ENCODE measurements around the gene DENND4B. TPM values are rescaled to one million over a fixed set of nuclear protein-coding genes. Genes with fewer than 3 reads are reported as not detected.

Gene DENND4B
- total RNA-seq, 1 experiment from 2014 or later: 66.6 TPM

DNA sequence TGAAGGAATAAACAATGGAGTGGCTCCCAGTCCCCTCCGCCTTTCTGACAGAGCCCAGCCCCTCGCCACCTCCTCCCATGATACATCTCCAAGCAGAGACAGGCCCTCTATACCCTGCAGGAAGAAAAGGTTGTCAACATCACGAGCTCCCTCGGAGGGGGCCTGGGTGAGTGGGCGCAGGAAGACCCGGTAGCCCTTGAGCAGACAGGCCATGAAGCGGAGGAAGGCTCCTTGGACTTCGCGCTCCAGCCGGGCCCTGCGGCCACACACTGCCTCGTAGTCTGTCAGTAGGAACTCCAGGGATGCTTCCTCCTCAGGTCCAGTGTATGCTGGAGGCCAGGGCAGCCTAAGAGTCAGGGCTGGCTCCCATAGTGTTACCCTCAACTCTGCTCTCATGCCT lies 7.0 kb downstream of the DENND4B start:
- no peaks in the 10 kb centered on the region for H3K4me1 ChIP-seq (ENCODE audit: insufficient read depth, low read length, poor library complexity, severe bottlenecking)
- H3K36me3 ChIP-seq (ENCODE audit: insufficient read depth, low read length, poor library complexity, severe bottlenecking): peaks cover 19% of the 10 kb centered on the region
- intact Hi-C loops (cut with micrococcal nuclease; ENCODE audit: unreplicated experiment): no loop called here
- TF ChIP-seq, protein P1, sequence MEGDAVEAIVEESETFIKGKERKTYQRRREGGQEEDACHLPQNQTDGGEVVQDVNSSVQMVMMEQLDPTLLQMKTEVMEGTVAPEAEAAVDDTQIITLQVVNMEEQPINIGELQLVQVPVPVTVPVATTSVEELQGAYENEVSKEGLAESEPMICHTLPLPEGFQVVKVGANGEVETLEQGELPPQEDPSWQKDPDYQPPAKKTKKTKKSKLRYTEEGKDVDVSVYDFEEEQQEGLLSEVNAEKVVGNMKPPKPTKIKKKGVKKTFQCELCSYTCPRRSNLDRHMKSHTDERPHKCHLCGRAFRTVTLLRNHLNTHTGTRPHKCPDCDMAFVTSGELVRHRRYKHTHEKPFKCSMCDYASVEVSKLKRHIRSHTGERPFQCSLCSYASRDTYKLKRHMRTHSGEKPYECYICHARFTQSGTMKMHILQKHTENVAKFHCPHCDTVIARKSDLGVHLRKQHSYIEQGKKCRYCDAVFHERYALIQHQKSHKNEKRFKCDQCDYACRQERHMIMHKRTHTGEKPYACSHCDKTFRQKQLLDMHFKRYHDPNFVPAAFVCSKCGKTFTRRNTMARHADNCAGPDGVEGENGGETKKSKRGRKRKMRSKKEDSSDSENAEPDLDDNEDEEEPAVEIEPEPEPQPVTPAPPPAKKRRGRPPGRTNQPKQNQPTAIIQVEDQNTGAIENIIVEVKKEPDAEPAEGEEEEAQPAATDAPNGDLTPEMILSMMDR (conservative IDR thresholded peaks at IDR 0.05; ENCODE audit: low read depth, low read length): no peak
- no peak for TF ChIP-seq EZH2 (IDR thresholded peaks at IDR 0.05; ENCODE audit: borderline replicate concordance, low read depth, low read length, poor library complexity, severe bottlenecking)
- no peaks in the 10 kb centered on the region for H3K9me3 ChIP-seq (ENCODE audit: low read depth, low read length, poor library complexity, severe bottlenecking)
- H3K27ac ChIP-seq (ENCODE audit: low read depth, low read length, poor library complexity, severe bottlenecking): no peak overlapping the region
- BruUV-seq (replicated peaks): no TSS peak
- DNase-seq (ENCODE audit: low spot score): no peak
- H3K27me3 ChIP-seq (replicated peaks; ENCODE audit: insufficient read depth, low read depth, low read length, poor library complexity): no peaks in the 10 kb centered on the region
- ChIA-PET POLR2A (ENCODE audit: low non-redundant PET) (no interaction called here), CTCF (no interaction called here)
- no peak overlapping the region for H3K4me3 ChIP-seq (ENCODE audit: low read depth, low read length, poor library complexity, severe bottlenecking)

GRCh38 chr1:153938996-153939395 lies 7.5 kb downstream of the DENND4B start:
- Histone ChIP-seq H3K4me3 (ENCODE audit: low read depth, low read length, poor library complexity, severe bottlenecking) (no peak overlapping the region), H3K27me3 (replicated peaks; ENCODE audit: insufficient read depth, low read depth, low read length, poor library complexity) (no peaks in the 10 kb centered on the region), H3K36me3 (ENCODE audit: insufficient read depth, low read length, poor library complexity, severe bottlenecking) (peaks cover 20% of the 10 kb centered on the region), H3K27ac (ENCODE audit: low read depth, low read length, poor library complexity, severe bottlenecking) (no peak overlapping the region), H3K9me3 (ENCODE audit: low read depth, low read length, poor library complexity, severe bottlenecking) (no peaks in the 10 kb centered on the region), H3K4me1 (ENCODE audit: insufficient read depth, low read length, poor library complexity, severe bottlenecking) (no peaks in the 10 kb centered on the region)
- DNase-seq (ENCODE audit: low spot score): no peak
- POLR2A ChIA-PET (ENCODE audit: low non-redundant PET): no interaction called here
- CTCF ChIA-PET: no interaction called here
- no TSS peak for BruUV-seq (replicated peaks)
- TF ChIP-seq, protein P1 (conservative IDR thresholded peaks at IDR 0.05; ENCODE audit: low read depth, low read length): no peak
- intact Hi-C loops (cut with micrococcal nuclease; ENCODE audit: unreplicated experiment): no loop called here

DNA sequence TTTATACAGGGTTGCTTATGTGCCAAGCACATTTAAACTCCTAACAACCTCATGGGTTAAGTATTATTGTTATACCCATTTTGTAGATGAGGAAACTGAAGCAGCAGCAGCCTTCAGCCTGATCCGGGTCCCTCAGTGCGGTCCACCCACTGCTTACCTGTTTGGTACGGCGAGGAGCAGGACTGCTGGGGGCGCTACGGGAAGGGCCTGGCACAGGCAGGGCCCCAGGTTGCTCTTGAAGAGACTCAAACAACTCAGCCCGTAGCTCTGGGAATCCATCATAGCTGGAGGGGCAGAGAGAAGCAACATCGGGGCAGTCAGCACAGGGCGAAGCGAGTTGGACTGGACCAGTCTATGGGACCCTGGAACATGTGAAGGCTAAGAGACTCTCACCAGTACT lies 9.2 kb downstream of the DENND4B start:
- TF ChIP-seq, protein P1 (conservative IDR thresholded peaks at IDR 0.05; ENCODE audit: low read depth, low read length): no peak
- no peak for TF ChIP-seq EZH2 (IDR thresholded peaks at IDR 0.05; ENCODE audit: borderline replicate concordance, low read depth, low read length, poor library complexity, severe bottlenecking)
- no peak for DNase-seq (ENCODE audit: low spot score)
- H3K4me1 ChIP-seq (ENCODE audit: insufficient read depth, low read length, poor library complexity, severe bottlenecking): no peaks in the 10 kb centered on the region
- no peaks in the 10 kb centered on the region for H3K27me3 ChIP-seq (replicated peaks; ENCODE audit: insufficient read depth, low read depth, low read length, poor library complexity)
- peaks cover 18% of the 10 kb centered on the region for H3K36me3 ChIP-seq (ENCODE audit: insufficient read depth, low read length, poor library complexity, severe bottlenecking)
- CTCF ChIA-PET: no interaction called here
- H3K4me3 ChIP-seq (ENCODE audit: low read depth, low read length, poor library complexity, severe bottlenecking): no peak overlapping the region
- intact Hi-C loops (cut with micrococcal nuclease; ENCODE audit: unreplicated experiment): no loop called here
- H3K27ac ChIP-seq (ENCODE audit: low read depth, low read length, poor library complexity, severe bottlenecking): no peak overlapping the region
- POLR2A ChIA-PET (ENCODE audit: low non-redundant PET): no interaction called here
- BruUV-seq (replicated peaks): no TSS peak
- no peaks in the 10 kb centered on the region for H3K9me3 ChIP-seq (ENCODE audit: low read depth, low read length, poor library complexity, severe bottlenecking)

Measured in A673 (cell line).